SJCRH30 (cell line): Measurements from ENCODE around the gene MYBPH. TPM values are rescaled to one million over a fixed set of nuclear protein-coding genes. Genes with fewer than 3 reads are reported as not detected.

Experiments used
- DNase-seq, 2 experiments: peaks; one replicate each; pipeline ENCODE4 v3.0.0-alpha.2; 2015 to 2020
- H3K27ac ChIP-seq: fragments of 250-450 bp; sonication (Bioruptor Pico); 2 replicates; pipeline ENCODE4 v1.5.1; 2020; ENCODE audit warnings: mild to moderate bottlenecking, moderate library complexity
- H3K27me3 ChIP-seq: fragments of 250-450 bp; sonication (Bioruptor Pico); 2 replicates; pipeline ENCODE4 v1.5.1; 2020; ENCODE audit warnings: mild to moderate bottlenecking, moderate library complexity
- H3K36me3 ChIP-seq: fragments of 250-450 bp; sonication (Bioruptor Pico); 2 replicates; pipeline ENCODE4 v1.5.1; 2020; ENCODE audit warnings: mild to moderate bottlenecking, moderate library complexity
- H3K4me1 ChIP-seq: fragments of 250-450 bp; sonication (Bioruptor Pico); 2 replicates; pipeline ENCODE4 v1.5.1; 2020; ENCODE audit warnings: mild to moderate bottlenecking, moderate library complexity
- H3K4me3 ChIP-seq: fragments of 250-450 bp; sonication (Bioruptor Pico); 2 replicates; pipeline ENCODE4 v1.5.1; 2020; ENCODE audit warnings: mild to moderate bottlenecking, moderate library complexity
- H3K9me3 ChIP-seq: fragments of 250-450 bp; sonication (Bioruptor Pico); replicated peaks from 2 replicates; pipeline ENCODE4 v1.5.1; 2020; ENCODE audit warnings: mild to moderate bottlenecking, moderate library complexity
- total RNA-seq: library from RNA; depleted of rRNA; stranded (reverse); fragments of >200 nt; shearing (Covaris generic); gene quantifications from 2 replicates; pipeline ENCODE4 v1.2.3, GENCODE V29; 2014

The MYBPH gene
- total RNA-seq, 1 experiment from 2014 or later, result 1.8 TPM

DNA sequence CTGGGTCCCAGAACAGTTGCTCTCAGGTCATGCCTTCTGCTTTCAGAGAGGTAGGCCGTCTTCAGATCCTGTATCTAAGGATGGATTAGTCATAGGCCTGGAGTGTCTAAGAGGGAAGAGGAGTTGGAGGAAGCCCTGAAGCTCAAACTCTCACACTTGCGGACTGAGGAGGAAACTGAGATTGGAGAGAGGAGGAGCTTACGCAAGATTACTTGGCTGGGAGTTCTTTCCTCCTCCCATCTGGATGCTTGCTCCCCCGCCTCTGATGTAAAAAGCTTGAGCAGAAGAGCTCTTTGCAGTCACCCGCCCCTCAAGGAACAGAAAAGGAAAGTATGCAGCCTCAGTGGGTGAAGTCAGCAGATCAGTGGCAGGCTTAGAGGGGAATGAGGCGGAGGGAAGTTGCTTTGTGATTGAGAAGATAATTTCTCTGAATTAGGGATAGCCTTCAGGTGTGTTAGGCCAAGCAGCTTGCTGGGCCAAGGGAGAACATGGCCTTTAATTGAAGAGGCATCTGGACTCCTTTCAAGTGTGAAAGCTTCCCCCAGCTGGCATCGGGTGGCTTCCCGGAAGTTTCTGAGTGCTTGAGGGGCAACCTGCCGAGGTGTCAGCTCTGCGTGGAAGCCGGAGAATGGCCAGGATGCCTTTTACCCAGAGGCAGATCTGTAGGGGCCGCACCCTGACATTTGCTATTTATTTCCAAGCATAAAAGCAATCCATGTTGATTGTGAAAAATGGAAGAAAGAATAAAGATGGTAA, 41.5 kb downstream of the MYBPH start:
- H3K36me3 ChIP-seq, result peaks cover 54% of the 10 kb centered on the region
- H3K27ac ChIP-seq, result no peak overlapping the region
- no peaks in the 10 kb centered on the region for H3K27me3 ChIP-seq
- H3K9me3 ChIP-seq, result no peaks in the 10 kb centered on the region
- no peak overlapping the region for H3K4me3 ChIP-seq
- peaks cover 40% of the 10 kb centered on the region for H3K4me1 ChIP-seq
- DNase-seq, result no peak

DNA sequence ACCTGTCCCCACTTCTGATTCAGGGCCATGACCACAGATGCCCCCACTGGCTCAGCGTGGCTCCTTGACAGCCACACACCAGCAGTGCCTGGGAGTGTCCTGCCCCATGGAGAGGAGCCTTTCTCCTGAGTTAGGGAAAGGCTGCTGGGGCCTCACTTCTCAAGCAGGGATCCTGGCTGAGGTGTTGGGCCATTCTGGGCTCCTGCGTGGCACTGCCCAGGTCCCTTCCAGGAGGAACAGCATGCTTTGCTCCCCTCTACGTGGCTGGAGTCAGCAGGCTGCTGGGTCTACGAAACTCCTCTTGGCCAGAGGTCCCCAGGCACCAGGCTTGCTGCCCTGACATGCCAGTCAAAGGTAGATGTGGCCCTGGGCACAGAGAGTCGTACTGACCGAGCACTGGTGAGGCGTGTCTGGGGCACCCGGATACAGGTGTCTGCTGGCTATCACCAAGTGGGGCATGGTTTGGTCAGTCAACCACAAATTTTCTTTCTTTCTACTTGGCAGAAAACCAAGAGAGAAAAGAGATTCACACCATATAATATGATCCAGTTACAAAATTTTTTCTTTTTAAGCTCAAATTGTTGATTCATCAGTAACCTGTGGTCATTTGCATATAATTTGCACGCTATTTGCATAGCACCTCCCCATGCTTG, 44.0 kb downstream of the MYBPH start:
- Histone ChIP-seq H3K4me1 (peaks cover 39% of the 10 kb centered on the region), H3K9me3 (no peaks in the 10 kb centered on the region), H3K4me3 (no peak overlapping the region), H3K36me3 (peaks cover 38% of the 10 kb centered on the region), H3K27ac (no peak overlapping the region), H3K27me3 (no peaks in the 10 kb centered on the region)
- no peak for DNase-seq

DNA sequence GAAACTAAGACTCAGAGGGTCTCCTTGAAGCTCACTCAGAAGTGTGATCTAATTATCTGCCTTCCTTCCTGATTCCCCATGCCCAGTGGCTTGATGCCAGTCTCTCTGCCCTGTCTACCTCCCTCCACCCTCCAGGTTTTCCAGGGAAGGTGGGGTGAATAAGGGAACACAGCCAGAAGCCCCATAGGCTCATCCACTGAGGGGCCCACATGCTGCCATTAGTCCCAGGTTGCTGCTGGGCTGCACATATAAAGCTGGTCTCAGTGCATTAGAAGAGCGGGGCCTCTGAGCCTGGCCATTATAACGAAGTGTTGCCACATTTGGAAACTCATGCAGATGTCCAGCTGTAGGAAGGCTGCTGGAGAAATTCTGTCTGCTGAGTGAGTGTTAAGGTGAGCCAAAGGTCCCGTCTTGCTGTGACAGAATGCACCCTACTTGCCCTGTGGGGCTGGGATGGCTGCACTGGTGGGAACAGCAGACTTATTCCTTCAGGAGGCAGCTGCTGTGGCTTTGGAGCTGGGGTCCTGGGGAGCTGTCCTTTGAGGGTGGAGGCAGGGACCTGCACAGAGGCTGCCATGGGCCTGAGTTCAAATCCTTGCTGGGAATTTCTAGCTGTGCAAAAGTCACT, 45.2 kb downstream of the MYBPH start:
- Histone ChIP-seq H3K36me3 (peaks cover 37% of the 10 kb centered on the region), H3K4me1 (peaks cover 39% of the 10 kb centered on the region), H3K27ac (no peak overlapping the region), H3K27me3 (no peaks in the 10 kb centered on the region), H3K9me3 (no peaks in the 10 kb centered on the region), H3K4me3 (peak overlapping the region; percentile 67; the same call in 1 of the 2 replicates)
- no peak for DNase-seq

DNA sequence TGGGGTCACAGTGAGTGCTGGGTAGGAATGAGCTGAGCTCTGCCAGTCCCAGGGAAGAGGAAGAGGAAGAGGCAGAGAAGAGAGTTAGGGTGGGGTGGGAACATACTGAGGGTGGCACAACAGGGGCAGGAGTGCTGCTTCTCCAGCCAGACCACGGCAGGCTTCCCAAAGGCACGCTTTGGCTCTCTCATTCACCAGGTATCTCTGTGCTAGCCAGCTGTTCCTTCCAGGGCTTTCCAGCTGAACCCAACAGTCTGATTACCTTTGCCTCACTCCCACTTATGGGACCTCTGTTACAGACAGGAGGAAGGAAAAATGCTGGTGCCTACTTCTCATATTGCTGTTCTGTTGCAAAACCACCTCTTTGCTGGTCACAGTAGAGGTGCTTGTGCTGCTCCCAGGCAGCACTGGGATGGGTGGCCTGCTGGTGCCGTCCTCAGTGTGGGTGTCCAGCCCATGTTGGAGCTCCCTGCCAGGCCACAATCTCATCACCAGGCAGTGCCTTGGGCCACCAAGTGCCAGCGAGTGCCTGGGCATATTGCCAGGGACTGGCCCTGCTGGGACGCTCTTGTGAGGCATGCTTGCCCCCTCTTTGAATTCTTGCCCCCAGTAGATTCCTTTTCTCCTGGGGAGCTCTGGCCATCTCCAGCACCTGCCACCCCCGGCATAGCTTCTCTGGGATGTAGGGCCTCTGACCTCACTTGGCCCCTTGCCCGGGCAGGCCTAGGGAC, 46.0 kb downstream of the MYBPH start:
- Histone ChIP-seq H3K4me1 (peaks cover 35% of the 10 kb centered on the region), H3K36me3 (peaks cover 31% of the 10 kb centered on the region), H3K9me3 (no peaks in the 10 kb centered on the region), H3K27me3 (no peaks in the 10 kb centered on the region), H3K4me3 (peak overlapping the region; percentile 67), H3K27ac (no peak overlapping the region)
- DNase-seq, result peak; percentile 56 to 61

DNA sequence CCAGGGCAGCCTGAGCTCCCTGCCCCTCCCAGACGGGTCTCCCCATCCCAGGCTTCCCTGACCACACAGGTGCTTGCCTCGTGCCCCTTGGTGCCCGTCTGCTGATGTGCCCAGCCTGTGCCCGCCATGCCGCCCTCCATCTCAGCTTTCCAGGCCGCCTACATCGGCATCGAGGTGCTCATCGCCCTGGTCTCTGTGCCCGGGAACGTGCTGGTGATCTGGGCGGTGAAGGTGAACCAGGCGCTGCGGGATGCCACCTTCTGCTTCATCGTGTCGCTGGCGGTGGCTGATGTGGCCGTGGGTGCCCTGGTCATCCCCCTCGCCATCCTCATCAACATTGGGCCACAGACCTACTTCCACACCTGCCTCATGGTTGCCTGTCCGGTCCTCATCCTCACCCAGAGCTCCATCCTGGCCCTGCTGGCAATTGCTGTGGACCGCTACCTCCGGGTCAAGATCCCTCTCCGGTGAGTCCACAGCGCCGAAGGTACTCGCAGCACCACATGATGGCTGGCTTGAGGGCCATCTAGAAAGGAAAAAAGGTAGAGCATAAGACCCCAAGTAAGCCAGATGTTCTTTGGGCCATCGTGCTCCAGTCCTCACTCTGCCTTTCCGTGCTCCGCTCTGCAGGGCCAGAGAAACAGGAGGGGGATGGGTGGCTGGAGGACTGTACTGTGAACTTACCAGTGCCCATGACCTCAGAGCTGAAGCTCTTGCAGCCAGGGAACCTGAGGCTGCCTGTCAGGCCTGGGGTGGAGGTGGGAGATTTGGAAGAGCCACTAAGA, 46.7 kb downstream of the MYBPH start:
- no peak for DNase-seq

DNA sequence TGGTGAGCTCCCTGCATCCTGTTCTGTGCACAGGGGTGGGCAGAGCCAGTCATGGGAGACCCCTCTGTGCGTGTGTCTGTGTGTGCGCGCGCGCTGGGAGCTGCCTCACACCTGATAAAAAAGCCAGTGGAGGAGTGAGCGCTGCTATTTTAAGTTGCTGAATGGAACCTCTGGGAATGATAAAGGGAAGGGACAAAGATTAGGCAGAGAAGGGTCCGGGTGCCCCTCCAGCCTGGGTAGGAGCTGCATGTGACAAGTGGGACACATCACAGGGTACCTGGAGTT, 47.3 kb downstream of the MYBPH start:
- H3K36me3 ChIP-seq, result peaks cover 25% of the 10 kb centered on the region
- H3K27me3 ChIP-seq, result no peaks in the 10 kb centered on the region
- H3K27ac ChIP-seq, result peak overlapping the region; percentile 51; the same call in 1 of the 2 replicates
- no peak for DNase-seq
- H3K4me1 ChIP-seq, result peaks cover 33% of the 10 kb centered on the region
- no peaks in the 10 kb centered on the region for H3K9me3 ChIP-seq
- peak overlapping the region; percentile 67 for H3K4me3 ChIP-seq

More for the DNA sequence above, 46.7 kb downstream of the MYBPH start:
- H3K27me3 ChIP-seq, result no peaks in the 10 kb centered on the region
- peaks cover 28% of the 10 kb centered on the region for H3K36me3 ChIP-seq
- no peaks in the 10 kb centered on the region for H3K9me3 ChIP-seq
- H3K27ac ChIP-seq, result no peak overlapping the region
- peak overlapping the region; percentile 67 for H3K4me3 ChIP-seq
- peaks cover 33% of the 10 kb centered on the region for H3K4me1 ChIP-seq

DNA sequence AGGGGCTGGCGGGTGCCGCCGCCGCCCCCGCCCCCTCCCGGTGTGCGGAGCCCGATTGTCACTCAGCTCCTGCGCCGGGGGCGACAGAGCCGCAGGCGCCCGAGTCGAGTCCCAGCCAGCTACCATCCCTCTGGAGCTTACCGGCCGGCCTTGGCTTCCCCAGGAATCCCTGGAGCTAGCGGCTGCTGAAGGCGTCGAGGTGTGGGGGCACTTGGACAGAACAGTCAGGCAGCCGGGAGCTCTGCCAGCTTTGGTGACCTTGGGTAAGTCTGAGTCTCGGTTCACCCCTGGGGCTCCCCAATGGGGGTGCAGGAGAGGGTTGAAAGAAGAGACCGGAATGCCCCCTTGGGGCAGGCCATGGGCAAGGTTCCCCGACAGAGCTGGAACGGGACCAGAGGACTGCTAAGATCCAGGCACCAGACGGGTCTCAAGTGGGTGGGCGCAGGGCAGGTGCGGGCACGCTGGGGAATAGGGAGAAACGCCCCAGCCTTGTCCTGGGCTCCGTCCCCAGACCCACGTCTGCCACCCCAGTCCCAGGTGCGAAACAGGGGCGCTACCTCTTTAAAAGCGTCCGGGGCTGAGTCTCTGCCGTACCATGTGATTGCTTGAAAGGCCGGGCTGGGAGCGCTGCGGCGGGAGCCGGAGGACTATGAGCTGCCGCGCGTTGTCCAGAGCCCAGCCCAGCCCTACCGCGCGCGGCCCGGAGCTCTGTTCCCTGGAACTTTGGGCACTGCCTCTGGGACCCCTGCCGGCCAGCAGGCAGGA, 47.8 kb downstream of the MYBPH start, which contains the start of gene ADORA1:
ADORA1 (plus strand) TSS at position 61 of the 765 bp plus-strand sequence. CDS start 1,116 bp downstream, outside the sequence.
- Histone ChIP-seq H3K27ac (peak within 1 kb of the TSS; percentile 51), H3K4me1 (peaks cover 33% of the 10 kb centered on the region), H3K9me3 (no peaks in the 10 kb centered on the region), H3K36me3 (peaks cover 20% of the 10 kb centered on the region), H3K27me3 (no peaks in the 10 kb centered on the region), H3K4me3 (peak within 1 kb of the TSS; percentile 67)
- DNase-seq, result peak; percentile 87 to 88

DNA sequence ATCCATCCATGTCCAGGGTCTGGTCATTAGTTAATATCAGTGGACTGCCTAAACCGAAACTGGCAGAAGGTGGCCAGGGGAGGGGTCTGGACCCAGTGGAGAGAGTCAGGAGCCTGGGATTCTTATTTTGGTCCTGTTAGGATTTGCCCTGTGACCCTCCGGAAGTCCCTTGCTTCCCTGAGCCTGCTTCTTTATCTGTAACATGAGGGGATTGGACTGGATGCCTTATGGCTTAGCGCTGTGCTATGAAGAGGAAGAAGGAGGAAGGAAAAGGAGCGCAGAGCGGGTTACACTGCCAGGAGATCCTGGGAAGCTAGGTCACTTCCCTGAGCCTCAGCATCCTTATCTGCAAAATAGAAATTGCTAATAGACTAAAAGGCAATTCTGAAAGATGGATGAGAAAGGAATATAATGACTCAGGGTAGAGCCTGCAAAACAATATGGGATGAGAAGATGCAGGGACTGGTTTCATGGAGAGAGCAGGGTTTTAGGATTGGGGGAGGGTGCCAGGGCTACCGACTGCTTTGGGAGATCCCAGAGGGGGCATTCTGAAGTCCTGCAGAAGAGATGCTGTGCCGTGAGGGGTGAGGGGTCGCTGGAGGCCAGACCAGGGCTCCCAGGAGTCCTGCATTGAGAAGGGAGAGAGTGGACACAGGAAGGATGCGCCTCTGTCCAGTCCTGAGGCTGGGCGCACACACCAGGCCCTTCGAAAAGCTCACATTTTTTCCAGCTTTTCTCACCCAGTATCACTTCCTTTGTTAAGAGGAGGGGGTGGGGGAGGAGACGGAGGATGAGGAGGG, 48.6 kb downstream of the MYBPH start:
- Histone ChIP-seq H3K27me3 (no peaks in the 10 kb centered on the region), H3K36me3 (peaks cover 12% of the 10 kb centered on the region), H3K27ac (peak overlapping the region; percentile 51), H3K9me3 (no peaks in the 10 kb centered on the region), H3K4me3 (peak overlapping the region; percentile 67), H3K4me1 (peaks cover 32% of the 10 kb centered on the region)
- DNase-seq, result peak in 1 of 2 experiments; percentile 48

DNA sequence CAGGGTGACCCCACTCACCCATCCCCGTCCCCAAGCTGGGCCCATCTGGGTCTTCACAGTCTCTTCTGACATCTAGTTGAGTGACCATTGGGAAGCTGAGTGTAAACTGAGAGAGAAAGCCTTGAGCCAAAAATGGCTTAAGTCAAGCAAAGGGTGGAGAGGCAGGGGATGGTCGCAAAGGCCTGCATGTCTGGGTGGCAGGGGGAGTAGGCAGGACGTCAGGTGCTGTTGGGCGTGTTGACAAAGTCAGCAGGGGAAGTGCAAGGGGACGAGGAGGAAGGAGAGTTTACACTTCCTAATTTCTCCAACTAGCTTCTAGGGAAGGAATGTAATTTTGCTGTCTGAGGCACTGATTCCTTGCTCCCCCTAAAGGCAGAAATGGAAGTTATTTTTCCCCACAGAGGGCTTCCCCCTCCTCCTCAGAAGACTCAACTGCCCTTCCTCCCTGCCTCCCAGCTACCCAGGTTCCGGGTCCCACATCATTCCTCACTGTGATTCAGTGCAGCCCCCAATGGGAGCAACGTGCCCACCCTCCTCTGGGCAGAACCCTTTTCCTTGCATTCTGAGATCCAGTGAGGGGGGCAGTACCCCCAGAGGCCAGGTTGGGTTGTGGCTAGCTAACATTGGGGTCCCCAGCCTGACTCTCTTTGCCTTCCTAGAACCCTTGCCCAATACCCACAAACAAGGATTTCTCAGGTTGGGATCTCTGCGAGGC, 49.3 kb downstream of the MYBPH start:
- Histone ChIP-seq H3K4me3 (peak overlapping the region; percentile 67), H3K27ac (peak overlapping the region; percentile 51), H3K9me3 (no peaks in the 10 kb centered on the region), H3K4me1 (peaks cover 31% of the 10 kb centered on the region), H3K36me3 (peaks cover 5% of the 10 kb centered on the region), H3K27me3 (no peaks in the 10 kb centered on the region)
- DNase-seq, result peak; percentile 49 to 83

DNA sequence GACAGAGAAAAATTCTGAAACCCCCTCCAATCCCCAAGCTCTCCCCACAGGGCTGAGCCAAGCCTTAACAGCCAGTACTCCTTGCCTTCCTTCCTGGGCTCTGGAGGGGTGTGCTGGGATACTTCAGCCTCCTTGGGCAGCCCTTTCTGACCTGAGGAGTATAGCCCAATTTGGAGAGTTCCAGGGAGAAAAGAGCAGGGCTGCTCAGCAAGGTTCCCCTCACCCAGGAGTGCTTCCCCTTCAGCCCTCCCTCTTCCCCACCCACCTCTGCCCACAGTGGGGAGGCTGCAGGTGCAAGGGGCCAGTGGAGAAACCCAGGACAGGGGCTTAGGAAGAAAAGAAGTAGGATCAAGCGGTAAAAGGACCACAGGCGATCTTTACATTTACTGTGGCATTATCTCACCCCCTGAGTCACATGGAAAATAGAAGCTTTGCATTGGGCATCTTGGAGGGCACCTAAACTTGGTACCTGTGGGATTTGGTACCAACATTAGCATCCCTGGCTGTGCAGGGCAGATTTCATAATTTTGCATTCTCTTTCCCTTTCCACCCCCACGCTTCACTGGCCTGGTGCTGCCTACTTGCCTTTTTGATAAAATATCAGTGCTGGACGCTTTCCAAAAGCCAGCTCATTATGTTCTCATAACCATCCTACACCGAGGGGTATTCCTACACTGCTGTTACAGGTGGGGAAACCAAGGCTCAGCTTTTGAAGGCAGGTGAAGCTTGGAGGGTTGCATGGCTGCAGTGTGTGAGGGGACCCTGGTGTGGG, 50.9 kb downstream of the MYBPH start:
- no peak for DNase-seq
- no peaks in the 10 kb centered on the region for H3K36me3 ChIP-seq
- H3K27me3 ChIP-seq, result no peaks in the 10 kb centered on the region
- no peak overlapping the region for H3K27ac ChIP-seq
- H3K9me3 ChIP-seq, result no peaks in the 10 kb centered on the region
- H3K4me3 ChIP-seq, result no peak overlapping the region
- peaks cover 26% of the 10 kb centered on the region for H3K4me1 ChIP-seq

DNA sequence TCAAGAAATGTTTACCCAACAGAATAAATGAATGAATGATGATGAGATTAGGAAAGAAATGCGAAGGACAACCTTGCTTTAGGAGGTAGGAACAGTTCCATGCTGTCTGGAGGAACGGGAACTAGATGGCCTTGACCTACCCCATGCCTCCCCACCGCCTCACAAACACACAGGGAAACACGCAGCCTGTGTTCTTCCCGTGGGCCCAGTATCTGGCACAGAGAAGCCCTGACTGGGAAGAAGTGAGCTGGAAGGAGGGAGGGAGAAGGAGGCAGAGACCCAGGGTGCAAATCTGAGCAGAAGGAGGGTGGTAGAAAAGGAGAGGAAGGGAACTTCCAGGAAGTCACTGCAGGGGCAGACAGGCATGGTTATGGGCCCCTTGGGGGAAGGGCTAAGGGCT, 51.6 kb downstream of the MYBPH start:
- no peak for DNase-seq
- Histone ChIP-seq H3K27ac (no peak overlapping the region), H3K4me3 (no peak overlapping the region), H3K36me3 (no peaks in the 10 kb centered on the region), H3K27me3 (no peaks in the 10 kb centered on the region), H3K9me3 (no peaks in the 10 kb centered on the region), H3K4me1 (peaks cover 19% of the 10 kb centered on the region)

DNA sequence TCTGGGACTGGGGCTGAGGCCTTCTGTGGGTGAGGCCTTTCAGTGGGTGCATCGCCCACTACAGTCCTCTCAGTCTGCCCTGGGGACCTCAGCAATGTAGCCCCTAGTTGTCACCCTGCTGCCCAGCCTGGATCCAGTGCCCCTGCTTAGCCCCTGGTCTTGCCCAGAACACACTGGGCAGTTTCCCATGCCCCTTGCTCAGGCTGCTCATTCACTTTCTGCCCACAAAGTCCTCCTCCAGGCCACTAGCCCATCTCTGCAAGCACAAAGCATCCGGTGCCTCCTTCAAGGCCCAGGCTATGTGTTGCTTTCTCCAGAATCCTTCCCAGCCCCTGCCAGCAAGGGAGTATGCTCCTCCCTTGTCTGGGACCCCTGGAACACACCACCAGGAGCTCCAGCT, 53.5 kb downstream of the MYBPH start:
- DNase-seq, result no peak
- no peak overlapping the region for H3K27ac ChIP-seq
- H3K9me3 ChIP-seq, result no peaks in the 10 kb centered on the region
- no peaks in the 10 kb centered on the region for H3K27me3 ChIP-seq
- peaks cover 14% of the 10 kb centered on the region for H3K4me1 ChIP-seq
- H3K36me3 ChIP-seq, result no peaks in the 10 kb centered on the region
- no peak overlapping the region for H3K4me3 ChIP-seq
